Muscle of leg (tissue), 11 donors: ENCODE measurements around the gene FOCAD. TPM values are rescaled to one million over a fixed set of nuclear protein-coding genes. Genes with fewer than 3 reads are reported as not detected.

Experiments
- DNase-seq: peaks from one replicate; pipeline ENCODE4 v3.0.0; 2013
- H3K27ac ChIP-seq: one replicate; pipeline ENCODE4 v1.5.1; 2013; ENCODE audit warnings: mild to moderate bottlenecking, low read length, control low read depth
- H3K27me3 ChIP-seq: one replicate; pipeline ENCODE4 v1.6.1; 2013; ENCODE audit warnings: low read length; ENCODE audit not compliant: control insufficient read depth, insufficient read depth
- H3K36me3 ChIP-seq: one replicate; pipeline ENCODE4 v1.6.1; 2013; ENCODE audit warnings: low read length; ENCODE audit not compliant: control insufficient read depth, insufficient read depth
- H3K4me1 ChIP-seq: one replicate; pipeline ENCODE4 v1.6.1; 2013; ENCODE audit warnings: low read length; ENCODE audit not compliant: control insufficient read depth, insufficient read depth
- H3K4me3 ChIP-seq: one replicate; pipeline ENCODE4 v1.5.1; 2013; ENCODE audit warnings: low read length, control low read depth
- H3K9me3 ChIP-seq: replicated peaks from 2 replicates; pipeline ENCODE4 v1.6.1; 2013; ENCODE audit warnings: low read depth, low read length; ENCODE audit not compliant: control insufficient read depth
- WGBS: methylation state at CpG from one replicate; pipeline ENCODE4 v1.1.5; 2013; ENCODE audit warnings: missing lambda C conversion rate; ENCODE audit not compliant: insufficient coverage; 5-methylcytosine and 5-hydroxymethylcytosine counted together
- polyA plus RNA-seq, 8 donors: library from polyadenylated mRNA; unstranded; fragments of 120-200 nt; gene quantifications; one replicate each; pipeline versions ENCODE4 v1.2.1 to v1.2.3, GENCODE V29; 2013; ENCODE audit warnings: inconsistent platforms in 1 of 8, low replicate concordance in 1 of 8; ENCODE audit not compliant: insufficient read length in 8 of 8, insufficient read depth in 1 of 8
- total RNA-seq: library from RNA; stranded (reverse); fragments of 120-200 nt; gene quantifications from one replicate; pipeline ENCODE4 v1.2.4, GENCODE V29; 2013

The FOCAD gene
- total and polyA plus RNA-seq, 9 donors: 13.3 to 25.6 (median 17.1) TPM

DNA sequence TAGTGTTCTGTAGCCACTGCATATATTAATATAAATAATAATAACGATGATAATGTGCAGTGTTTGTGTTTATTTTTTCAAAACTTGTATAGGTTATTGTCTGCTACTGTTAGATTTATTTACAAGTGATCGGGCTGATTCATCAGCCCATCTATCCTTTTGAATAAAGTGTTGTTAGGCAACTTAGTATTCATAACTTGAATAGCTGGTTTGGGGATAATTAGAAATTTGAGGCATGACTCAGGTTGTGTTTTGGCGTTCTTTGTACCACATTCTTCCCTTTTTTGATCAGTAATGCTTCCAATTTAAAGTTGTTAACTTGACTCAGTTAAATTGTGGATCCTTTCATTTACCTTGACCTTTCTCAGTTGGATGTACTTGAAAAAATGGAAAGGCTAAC is 69.7 kb downstream of the FOCAD start:
- Histone ChIP-seq H3K4me3 (no peak overlapping the region), H3K27me3 (no peaks in the 10 kb centered on the region), H3K4me1 (no peaks in the 10 kb centered on the region), H3K36me3 (no peaks in the 10 kb centered on the region), H3K27ac (no peak overlapping the region), H3K9me3 (no peaks in the 10 kb centered on the region)
- no peak for DNase-seq
- no CpG with 5 or more reads among the region's 3 CpGs for WGBS

DNA sequence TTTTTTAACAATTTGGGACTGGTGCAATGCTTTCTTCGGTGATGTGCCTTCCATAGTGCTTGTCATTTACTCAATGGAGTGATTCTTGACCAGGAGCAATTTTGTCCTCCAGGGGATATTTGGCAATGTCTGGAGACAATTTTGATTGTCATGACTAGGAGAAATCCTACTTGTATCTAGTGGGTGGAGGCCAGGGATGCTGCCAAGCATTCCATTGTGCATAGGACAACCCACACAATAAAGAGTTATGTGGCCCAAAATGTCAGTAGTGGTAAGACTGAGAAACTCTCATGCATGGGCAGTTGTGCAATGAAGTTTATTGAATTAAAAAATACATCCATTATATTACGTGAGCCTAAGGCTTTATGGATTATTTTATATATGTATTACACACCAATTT is 70.5 kb downstream of the FOCAD start:
- no peak overlapping the region for H3K27ac ChIP-seq
- DNase-seq: no peak
- no peaks in the 10 kb centered on the region for H3K27me3 ChIP-seq
- H3K4me1 ChIP-seq: no peaks in the 10 kb centered on the region
- no CpG with 5 or more reads among the region's 2 CpGs for WGBS
- no peaks in the 10 kb centered on the region for H3K9me3 ChIP-seq
- no peak overlapping the region for H3K4me3 ChIP-seq
- no peaks in the 10 kb centered on the region for H3K36me3 ChIP-seq

DNA sequence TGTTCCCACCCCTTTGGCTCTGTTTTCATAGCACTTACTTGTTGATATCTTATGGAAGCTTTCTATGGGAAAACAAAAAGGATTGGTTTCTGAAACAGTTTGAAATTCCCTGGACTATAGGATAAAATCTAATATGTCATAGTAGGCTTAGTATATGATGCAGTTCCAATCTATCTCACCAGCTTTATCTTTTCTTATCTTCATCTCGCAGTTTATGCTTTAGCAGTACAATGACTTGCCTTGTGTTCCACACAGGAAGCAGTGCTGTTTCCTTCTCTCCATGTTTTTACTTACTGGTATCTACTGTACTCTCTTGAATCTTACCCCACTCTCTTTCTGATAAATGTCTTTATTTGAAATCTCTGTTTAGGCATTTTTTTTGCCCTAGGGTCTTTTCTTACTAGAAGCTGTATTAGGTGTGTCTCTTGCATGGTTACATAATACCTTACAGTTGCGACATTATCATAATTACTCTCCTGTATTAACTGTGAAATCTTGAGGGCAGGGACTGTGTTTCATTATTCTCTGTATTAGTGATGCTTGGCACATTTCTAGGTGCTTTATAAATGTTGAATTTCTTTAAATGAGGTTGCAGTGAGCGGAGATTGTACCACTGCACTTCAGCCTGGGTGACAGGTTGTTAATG is 76.3 kb downstream of the FOCAD start:
- no peaks in the 10 kb centered on the region for H3K4me1 ChIP-seq
- no peak overlapping the region for H3K27ac ChIP-seq
- no peaks in the 10 kb centered on the region for H3K9me3 ChIP-seq
- DNase-seq: no peak
- WGBS: 86% methylated on average over 1 of the region's 3 CpGs
- H3K27me3 ChIP-seq: no peaks in the 10 kb centered on the region
- H3K36me3 ChIP-seq: no peaks in the 10 kb centered on the region
- H3K4me3 ChIP-seq: no peak overlapping the region

DNA sequence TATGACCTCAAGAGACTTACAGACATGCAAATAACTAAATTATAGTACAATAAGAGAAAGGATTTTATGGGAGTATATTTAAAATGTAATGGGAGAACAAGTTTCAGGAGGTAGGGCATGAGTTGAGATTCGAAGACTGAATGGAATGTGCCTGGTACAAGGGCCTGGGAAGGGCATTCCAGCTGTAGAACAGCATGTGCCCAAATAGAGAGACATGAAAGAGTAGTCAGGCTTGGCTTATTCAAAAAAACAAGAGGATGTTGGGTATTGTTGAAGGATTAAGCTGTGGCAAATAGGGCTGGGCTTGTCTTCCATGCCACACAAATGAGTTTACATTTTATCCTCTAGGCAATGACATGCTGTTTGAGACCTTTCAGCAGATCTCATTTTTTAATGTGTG is 86.9 kb downstream of the FOCAD start:
- Histone ChIP-seq H3K27ac (no peak overlapping the region), H3K27me3 (no peaks in the 10 kb centered on the region), H3K36me3 (peaks cover 9% of the 10 kb centered on the region), H3K4me1 (no peaks in the 10 kb centered on the region), H3K4me3 (no peak overlapping the region), H3K9me3 (no peaks in the 10 kb centered on the region)
- 100% methylated on average over 1 of the region's 1 CpG for WGBS
- no peak for DNase-seq

DNA sequence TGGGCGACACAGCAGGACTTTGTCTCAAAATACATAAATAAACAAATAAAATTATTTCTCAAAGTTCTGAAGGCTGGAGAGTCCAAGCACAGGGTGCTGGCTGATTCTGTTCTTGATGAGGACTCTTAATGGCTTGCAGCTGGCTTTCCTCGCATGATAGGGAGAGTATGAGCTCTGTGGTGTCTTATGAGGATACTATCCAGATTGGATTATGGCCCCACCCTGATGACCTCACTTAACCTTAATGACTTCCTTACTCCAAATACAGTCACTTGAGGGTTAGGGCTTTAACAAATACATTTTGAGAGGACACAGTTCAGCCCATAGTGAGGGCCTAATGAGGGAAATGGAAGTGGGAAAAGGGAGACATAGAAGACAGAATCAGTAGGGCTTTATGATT is 87.7 kb downstream of the FOCAD start:
- Histone ChIP-seq H3K36me3 (peaks cover 9% of the 10 kb centered on the region), H3K4me1 (no peaks in the 10 kb centered on the region), H3K9me3 (no peaks in the 10 kb centered on the region), H3K27me3 (no peaks in the 10 kb centered on the region), H3K27ac (no peak overlapping the region), H3K4me3 (no peak overlapping the region)
- DNase-seq: peak; percentile 3
- WGBS: no CpG with 5 or more reads among the region's 2 CpGs

DNA sequence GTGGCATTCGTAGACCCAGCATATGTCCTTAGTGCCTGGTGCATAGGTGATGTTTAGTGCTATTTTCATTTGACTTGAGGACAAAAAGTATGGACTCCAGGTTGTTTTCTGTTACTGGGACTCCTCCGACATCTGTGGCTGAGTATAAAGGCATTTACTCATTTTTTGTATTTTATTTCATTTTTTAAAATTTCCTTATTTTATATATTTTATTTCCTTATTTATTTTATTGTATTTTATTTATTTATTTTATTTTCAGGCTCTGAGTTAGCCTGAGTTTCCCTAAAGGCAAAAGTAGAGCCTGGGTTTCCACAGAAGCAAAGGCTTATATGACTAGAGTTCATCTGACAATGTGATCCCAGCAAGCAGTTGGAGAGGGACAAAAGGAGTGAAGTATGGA is 91.6 kb downstream of the FOCAD start:
- H3K9me3 ChIP-seq: no peaks in the 10 kb centered on the region
- H3K4me3 ChIP-seq: no peak overlapping the region
- no peak for DNase-seq
- H3K27me3 ChIP-seq: no peaks in the 10 kb centered on the region
- no peak overlapping the region for H3K27ac ChIP-seq
- no peaks in the 10 kb centered on the region for H3K4me1 ChIP-seq
- peaks cover 5% of the 10 kb centered on the region for H3K36me3 ChIP-seq
- WGBS: 80% methylated on average over 1 of the region's 2 CpGs

DNA sequence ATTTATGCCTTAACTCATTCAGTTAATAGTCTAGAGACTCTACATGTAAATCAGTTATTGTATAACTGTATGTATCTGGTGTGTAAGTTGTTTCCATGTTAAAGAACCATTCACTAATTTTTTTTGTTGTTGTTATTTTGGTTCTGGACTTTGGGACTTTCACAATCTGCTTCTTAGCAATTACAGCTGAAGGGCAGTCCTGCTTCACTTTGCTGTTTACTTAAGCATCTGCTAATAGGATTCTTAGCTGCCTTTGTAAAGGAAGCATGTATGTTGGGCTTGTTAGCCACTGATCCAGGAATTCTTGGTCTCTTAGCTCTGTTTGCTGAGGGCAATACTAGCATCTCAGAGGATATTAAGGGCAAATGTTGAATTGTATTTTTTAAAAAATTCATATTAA is 97.0 kb downstream of the FOCAD start:
- Histone ChIP-seq H3K27ac (no peak overlapping the region), H3K9me3 (no peaks in the 10 kb centered on the region), H3K4me1 (no peaks in the 10 kb centered on the region), H3K27me3 (no peaks in the 10 kb centered on the region), H3K4me3 (no peak overlapping the region), H3K36me3 (no peaks in the 10 kb centered on the region)
- DNase-seq: no peak

DNA sequence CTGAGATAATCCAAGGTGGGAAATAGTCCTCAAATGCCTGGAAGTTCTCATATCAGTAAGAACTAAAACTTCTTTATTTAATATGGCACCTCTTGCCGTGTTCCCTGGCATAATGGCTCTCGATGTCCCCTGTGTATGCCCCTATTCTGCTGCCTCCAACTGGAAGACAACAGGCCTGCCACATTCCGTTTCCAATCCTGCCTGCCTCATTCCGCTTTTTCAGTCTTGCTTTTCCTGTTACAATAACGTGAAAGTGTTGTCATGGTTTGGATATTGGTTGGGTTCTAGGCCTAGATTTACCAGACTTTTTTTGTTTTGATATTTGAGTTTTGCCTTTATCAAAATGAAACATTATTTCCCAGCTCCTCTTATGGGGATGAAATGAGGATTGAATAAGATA is 98.2 kb downstream of the FOCAD start:
- H3K36me3 ChIP-seq: no peaks in the 10 kb centered on the region
- no peak overlapping the region for H3K27ac ChIP-seq
- DNase-seq: no peak
- no peaks in the 10 kb centered on the region for H3K27me3 ChIP-seq
- H3K4me1 ChIP-seq: no peaks in the 10 kb centered on the region
- no peak overlapping the region for H3K4me3 ChIP-seq
- whole genome bisulfite sequencing: no CpG with 5 or more reads among the region's 5 CpGs
- no peaks in the 10 kb centered on the region for H3K9me3 ChIP-seq

DNA sequence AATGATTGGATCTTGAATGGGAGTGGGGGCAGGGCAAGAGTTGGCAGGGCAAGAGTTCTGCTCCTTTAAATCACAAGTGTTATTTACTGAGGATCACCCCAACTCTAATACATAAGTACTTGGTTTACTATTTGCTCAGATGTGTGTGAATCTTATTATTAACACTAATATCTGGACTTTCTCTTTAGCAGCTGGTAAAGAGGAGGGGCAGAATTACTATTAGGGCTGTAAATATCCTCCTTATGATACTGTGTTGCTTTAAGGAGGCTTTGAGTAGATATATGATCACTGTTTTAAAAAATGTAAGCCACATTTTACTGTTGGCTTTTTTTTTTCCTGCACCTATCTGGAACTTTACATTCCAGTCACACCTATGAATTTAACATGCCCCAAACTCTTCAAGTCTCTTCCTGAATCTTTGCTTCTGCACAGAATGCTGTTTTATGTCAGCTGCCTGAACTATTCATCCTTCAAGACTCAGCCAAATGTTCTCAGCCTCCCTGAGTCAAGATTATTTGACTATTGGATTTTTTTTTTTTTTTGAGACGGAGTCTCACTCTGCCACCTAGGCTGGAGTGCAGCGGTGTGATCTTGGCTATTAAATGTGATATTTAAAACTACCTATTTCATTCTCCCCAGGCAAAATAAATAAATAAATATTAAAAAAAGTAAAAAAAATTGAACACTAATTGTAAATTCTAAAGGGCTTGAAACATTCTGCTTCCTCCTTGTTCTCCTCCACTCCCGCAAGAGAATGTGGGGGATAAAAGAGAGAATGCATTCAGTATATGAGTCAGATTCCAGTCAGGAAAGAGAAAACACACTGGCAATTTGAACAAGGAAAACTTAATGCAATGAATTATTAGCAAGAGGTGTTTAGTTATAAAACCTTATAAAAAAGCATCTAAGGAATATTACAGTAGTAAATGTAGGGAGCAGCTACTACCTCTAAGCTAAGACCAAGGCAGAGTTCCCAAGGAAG is 99.3 kb downstream of the FOCAD start:
- no CpG with 5 or more reads among the region's 3 CpGs for WGBS
- Histone ChIP-seq H3K36me3 (no peaks in the 10 kb centered on the region), H3K27me3 (no peaks in the 10 kb centered on the region), H3K4me3 (no peak overlapping the region), H3K4me1 (no peaks in the 10 kb centered on the region), H3K27ac (no peak overlapping the region), H3K9me3 (no peaks in the 10 kb centered on the region)
- DNase-seq: no peak

DNA sequence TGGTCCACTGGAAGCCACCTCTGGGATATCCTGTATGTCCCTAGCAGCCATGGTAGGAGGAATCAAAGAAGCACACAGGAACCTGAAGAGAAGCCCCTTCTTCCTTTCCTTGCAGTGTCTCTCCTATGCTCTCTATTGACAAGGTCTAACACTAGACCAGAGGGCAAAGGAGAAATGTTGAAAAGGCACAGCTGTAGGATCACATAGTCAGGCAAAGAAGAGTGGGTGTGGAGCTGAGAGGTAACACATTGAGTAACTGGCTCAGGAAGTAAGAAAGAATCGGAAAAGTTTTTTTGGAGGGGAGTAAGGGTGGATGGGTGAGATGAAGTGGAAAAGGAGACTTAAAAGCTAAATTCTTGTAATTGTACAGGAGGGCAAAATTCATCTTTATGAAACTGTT is 100.1 kb downstream of the FOCAD start:
- no peaks in the 10 kb centered on the region for H3K27me3 ChIP-seq
- no peak for DNase-seq
- no peaks in the 10 kb centered on the region for H3K4me1 ChIP-seq
- H3K9me3 ChIP-seq: no peaks in the 10 kb centered on the region
- 100% methylated on average over 1 of the region's 1 CpG for WGBS
- H3K27ac ChIP-seq: no peak overlapping the region
- H3K4me3 ChIP-seq: no peak overlapping the region
- no peaks in the 10 kb centered on the region for H3K36me3 ChIP-seq
